ENCODE measurements around the gene FAM136A.
A peak's percentile ranks its signal among the peaks of the same experiment; 100 is the strongest.

The FAM136A gene

DNA sequence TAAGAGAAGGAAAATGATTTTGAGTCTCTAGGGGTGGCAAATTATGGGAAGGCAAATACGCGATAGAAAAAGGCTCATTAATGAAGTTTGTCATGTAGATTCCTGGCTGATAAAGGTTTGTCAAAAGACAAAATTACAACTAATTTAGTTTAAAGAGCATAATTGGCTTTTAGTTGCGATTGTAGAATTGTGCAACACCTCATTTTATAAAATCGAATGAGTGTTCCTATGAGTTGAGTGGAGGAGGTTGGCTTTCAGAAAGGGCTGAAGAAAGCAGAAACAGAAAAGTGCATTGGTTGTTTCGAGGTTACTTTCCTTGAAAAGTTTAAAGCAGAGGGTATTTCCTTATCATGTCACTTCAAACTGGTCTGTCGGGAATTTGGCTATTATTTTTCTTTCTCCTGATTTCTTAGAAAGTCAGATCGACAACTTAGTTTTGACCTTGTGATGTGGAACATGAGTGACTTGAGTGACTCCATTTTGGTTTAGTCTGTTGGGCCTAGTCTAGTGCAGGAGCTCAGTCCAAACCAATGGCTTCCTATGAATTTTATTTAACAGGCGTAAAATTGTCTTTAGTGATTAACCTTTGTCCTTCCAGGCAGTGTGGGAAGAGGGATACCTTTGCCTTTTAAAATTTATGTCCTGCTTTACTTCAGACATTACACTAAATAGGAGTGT, 46.1 kb downstream of the FAM136A start:
- Histone ChIP-seq H3K9ac (ENCODE audit: low read depth, low read length) (no peak overlapping the region), H3K27ac (ENCODE audit: low read depth, low read length) (no peak overlapping the region), H3K4me1 (ENCODE audit: insufficient read depth, low read length) (peaks cover 3% of the 10 kb centered on the region; the same call in 1 of the 2 replicates), H3K9me3 (ENCODE audit: insufficient read depth, low read depth, low read length) (no peaks in the 10 kb centered on the region), H3K36me3 (ENCODE audit: insufficient read depth, low read length) (peaks cover 8% of the 10 kb centered on the region), H3K4me3 (ENCODE audit: low read length) (no peak overlapping the region), H3K27me3 (ENCODE audit: insufficient read depth, low read length) (no peaks in the 10 kb centered on the region)
- 94% methylated on average over 8 of the region's 8 CpGs for WGBS

GRCh38 chr2:70250434-70250833, 51.4 kb downstream of the FAM136A start:
- Histone ChIP-seq H3K27ac (ENCODE audit: low read depth, low read length) (no peak overlapping the region), H3K9ac (ENCODE audit: low read depth, low read length) (no peak overlapping the region), H3K4me3 (ENCODE audit: low read length) (no peak overlapping the region), H3K9me3 (ENCODE audit: insufficient read depth, low read depth, low read length) (no peaks in the 10 kb centered on the region), H3K27me3 (ENCODE audit: insufficient read depth, low read length) (no peaks in the 10 kb centered on the region), H3K36me3 (ENCODE audit: insufficient read depth, low read length) (peaks cover 2% of the 10 kb centered on the region; the same call in 1 of the 2 replicates), H3K4me1 (ENCODE audit: insufficient read depth, low read length) (peaks cover 9% of the 10 kb centered on the region; the same call in 1 of the 2 replicates)
- WGBS = 92% methylated on average over 16 of the region's 16 CpGs

GRCh38 chr2:70248181-70248847, 53.6 kb downstream of the FAM136A start, which contains the start of gene TIA1:
Gene TIA1, minus strand, starts transcription at chr2:70248628. Its CDS starts 198 bp downstream, at chr2:70248430.
- peaks cover 20% of the 10 kb centered on the region for H3K4me1 ChIP-seq (ENCODE audit: insufficient read depth, low read length)
- peak within 1 kb of the TSS; percentile 100 for H3K27ac ChIP-seq (ENCODE audit: low read depth, low read length)
- H3K36me3 ChIP-seq (ENCODE audit: insufficient read depth, low read length) = peaks cover 9% of the 10 kb centered on the region; the same call in 1 of the 2 replicates
- H3K27me3 ChIP-seq (ENCODE audit: insufficient read depth, low read length) = no peaks in the 10 kb centered on the region
- H3K4me3 ChIP-seq (ENCODE audit: low read length) = peak within 1 kb of the TSS; percentile 80
- no peaks in the 10 kb centered on the region for H3K9me3 ChIP-seq (ENCODE audit: insufficient read depth, low read depth, low read length)
- under 1% methylated on average over 47 of the region's 47 CpGs for WGBS
- H3K9ac ChIP-seq (ENCODE audit: low read depth, low read length) = peak within 1 kb of the TSS; percentile 99

DNA sequence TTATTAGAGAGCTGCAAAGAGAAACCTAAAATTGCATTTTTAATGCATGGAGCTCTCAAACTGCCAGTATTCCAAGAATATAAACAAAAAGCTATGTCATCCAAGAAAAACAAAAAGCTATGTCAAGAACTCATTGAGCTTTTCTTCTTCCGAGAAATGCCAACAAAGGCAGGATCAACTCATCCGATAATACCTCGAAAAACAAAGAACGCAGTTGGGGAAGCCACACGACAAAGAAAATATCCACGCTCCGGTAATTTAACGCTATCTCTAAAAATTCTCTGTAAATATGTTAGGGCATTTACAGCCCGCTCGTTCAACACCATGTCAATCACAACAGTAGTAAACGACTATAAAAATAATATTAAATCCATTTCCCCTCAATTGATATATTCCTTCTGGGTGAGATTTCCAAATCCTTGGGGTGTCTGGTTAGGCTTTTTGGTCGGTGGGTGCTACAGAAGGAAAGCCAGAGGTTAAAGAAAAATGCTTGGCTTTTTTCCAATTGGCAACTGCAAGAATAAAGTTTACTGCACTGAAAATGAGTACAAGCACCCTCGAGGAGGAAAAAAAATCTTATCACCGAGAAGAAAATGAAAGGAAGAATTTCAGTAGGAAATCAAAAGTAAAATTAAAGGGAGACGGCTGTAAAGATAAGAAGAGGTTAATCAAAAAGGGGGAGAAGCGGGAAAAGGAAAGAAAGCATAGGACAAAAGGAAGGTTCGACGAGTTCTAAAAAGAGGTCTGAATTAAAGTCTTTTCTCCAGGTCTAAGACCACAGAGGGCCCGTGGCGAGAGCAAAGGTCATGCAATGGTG, 54.3 kb downstream of the FAM136A start:
- peak overlapping the region; percentile 100 for H3K27ac ChIP-seq (ENCODE audit: low read depth, low read length)
- peaks cover 12% of the 10 kb centered on the region; the same call in 1 of the 2 replicates for H3K36me3 ChIP-seq (ENCODE audit: insufficient read depth, low read length)
- no peaks in the 10 kb centered on the region for H3K27me3 ChIP-seq (ENCODE audit: insufficient read depth, low read length)
- H3K4me1 ChIP-seq (ENCODE audit: insufficient read depth, low read length) = peaks cover 24% of the 10 kb centered on the region
- H3K9ac ChIP-seq (ENCODE audit: low read depth, low read length) = peak overlapping the region; percentile 99
- H3K9me3 ChIP-seq (ENCODE audit: insufficient read depth, low read depth, low read length) = no peaks in the 10 kb centered on the region
- WGBS = 0% methylated on average over 19 of the region's 20 CpGs
- peak overlapping the region; percentile 80 for H3K4me3 ChIP-seq (ENCODE audit: low read length)

All from HUES64 (cell line).